HepG2 (cell line): ENCODE measurements around the gene USP32. TPM values are rescaled to one million over a fixed set of nuclear protein-coding genes. Genes with fewer than 3 reads are reported as not detected.
"Not testable (repeated sequence)": the region's sequence is repeated elsewhere in the genome, so short reads cannot be mapped to it uniquely, and the experiment has no call there.

Source experiments
- ATAC-seq: fragments of 200-7000 bp; cut with Tn5 transposase; 3 replicates; pipeline ENCODE4 v1.9.1; 2020; ENCODE audit warnings: mild to moderate bottlenecking, moderate library complexity
- BruUV-seq: library from RNA; stranded (reverse); fragments of 400-500 nt; replicated peaks from 2 replicates; lab custom pipeline; 2021; lab: Mats Ljungman, UMichigan
- CTCF ChIA-PET: fragments of 300-600 bp; formaldehyde crosslinking; extraction: SDS; loops from one replicate; lab custom pipeline; 2021; ENCODE audit warnings: low total read pairs, inconsistent platforms, low intra/inter-chr PET ratio; lab: Yijun Ruan, JAX
- POLR2A ChIA-PET: fragments of 350-600 bp; sonication (Branson Sonifier 250); formaldehyde crosslinking; loops from one replicate; lab custom pipeline; 2020; ENCODE audit warnings: antibody characterized with exemption, inconsistent platforms; lab: Yijun Ruan, JAX
- DNase-seq: peaks from one replicate; pipeline ENCODE4 v3.0.0-alpha.2; 2015; ENCODE audit warnings: low spot score
- FAIRE-seq: peaks from 3 replicates; lab custom pipeline; 2011; peaks lifted over from hg19 to GRCh38; lab: Jason Lieb, UNC
- H2AFZ ChIP-seq: one replicate; pipeline ENCODE4 v1.6.1; 2011; ENCODE audit warnings: low read length, inconsistent platforms
- H3K27ac ChIP-seq: fragments of 300-600 bp; 3 replicates; pipeline ENCODE4 v1.8.0; 2011; ENCODE audit warnings: mixed run types, mild to moderate bottlenecking, mixed read lengths, low read length, inconsistent platforms; ENCODE audit not compliant: insufficient read depth; ENCODE audit errors: extremely low read length
- H3K27me3 ChIP-seq, 2 experiments: fragments of 200-600 bp in 1 of 2; 2 replicates in 1 of 2; 3 replicates in 1 of 2; pipeline versions ENCODE4 v1.6.0 to v1.8.0; 2011; ENCODE audit warnings: low read length in 2 of 2, mild to moderate bottlenecking in 2 of 2, moderate library complexity in 2 of 2, inconsistent platforms in 1 of 2; ENCODE audit not compliant: insufficient read depth in 2 of 2, control insufficient read depth in 1 of 2
- H3K36me3 ChIP-seq, 2 experiments: fragments of 200-600 bp in 1 of 2; replicated peaks in 1 of 2; 2 replicates in 1 of 2; 3 replicates in 1 of 2; pipeline versions ENCODE4 v1.5.1 to v1.8.0; 2011; ENCODE audit warnings: low read length in 2 of 2, inconsistent platforms in 1 of 2; ENCODE audit not compliant: insufficient read depth in 2 of 2, control insufficient read depth in 1 of 2
- H3K4me1 ChIP-seq: 2 replicates; pipeline ENCODE4 v1.5.1; 2012; ENCODE audit warnings: low read length, inconsistent platforms; ENCODE audit not compliant: insufficient read depth
- H3K4me2 ChIP-seq: 2 replicates; pipeline ENCODE4 v1.6.0; 2011; ENCODE audit warnings: low read depth, low read length, inconsistent platforms
- H3K4me3 ChIP-seq, 3 experiments: fragments of 200-600 bp in 1 of 3; sonication (generic), shearing (Covaris generic) in 1 of 3; replicated peaks in 1 of 3; 2 replicates each; pipeline ENCODE4 v1.5.1; 2011 to 2016; ENCODE audit warnings: low read length in 3 of 3, inconsistent platforms in 2 of 3, low read depth in 2 of 3, mild to moderate bottlenecking in 2 of 3, control low read depth in 1 of 3, mixed read lengths in 1 of 3; ENCODE audit not compliant: insufficient read depth in 1 of 3
- H3K79me2 ChIP-seq: one replicate; pipeline ENCODE4 v1.6.1; 2011; ENCODE audit warnings: low read length, inconsistent platforms; ENCODE audit not compliant: insufficient read depth
- H3K9ac ChIP-seq: 2 replicates; pipeline ENCODE4 v1.6.0; 2011; ENCODE audit warnings: mild to moderate bottlenecking, low read depth, low read length, inconsistent platforms; ENCODE audit not compliant: insufficient read depth
- H3K9me3 ChIP-seq: 2 replicates; pipeline ENCODE4 v1.5.1; 2012; ENCODE audit warnings: mild to moderate bottlenecking, low read length
- H4K20me1 ChIP-seq: 2 replicates; pipeline ENCODE4 v1.6.0; 2011; ENCODE audit warnings: inconsistent platforms, mild to moderate bottlenecking, low read length, moderate library complexity; ENCODE audit not compliant: insufficient read depth
- CBX5 ChIP-seq: sonication (generic); formaldehyde crosslinking; IDR thresholded peaks from 2 replicates; pipeline ENCODE4 v1.4.0; 2020; ENCODE audit warnings: missing genetic modification reagents, borderline replicate concordance
- HDAC2 ChIP-seq: sonication (generic); formaldehyde crosslinking; IDR thresholded peaks from 2 replicates; pipeline ENCODE4 v1.4.0; 2020; ENCODE audit warnings: missing genetic modification reagents
- MAFF ChIP-seq: IDR thresholded peaks from 2 replicates; pipeline ENCODE4 v1.6.1; 2011; ENCODE audit warnings: low read depth, low read length, improper control_type of control experiment
- MAFG ChIP-seq: sonication (generic); formaldehyde crosslinking; IDR thresholded peaks from 2 replicates; pipeline ENCODE4 v1.5.1; 2020; ENCODE audit warnings: mild to moderate bottlenecking, missing genetic modification reagents
- MAFK ChIP-seq, 2 experiments: IDR thresholded peaks in 1 of 2; conservative IDR thresholded peaks in 1 of 2; 2 replicates each; pipeline ENCODE4 v1.6.1; 2011; ENCODE audit warnings: improper control_type of control experiment in 2 of 2, low read length in 2 of 2
- PLRG1 ChIP-seq: fragments of 450-650 bp; conservative IDR thresholded peaks from 2 replicates; pipeline ENCODE4 v1.6.1; 2016
- U2AF1 ChIP-seq: fragments of 200-400 bp; formaldehyde crosslinking; optimal IDR thresholded peaks from 2 replicates; pipeline ENCODE3; 2017; ENCODE audit warnings: mild to moderate bottlenecking, low read depth, low read length
- ZC3H13 ChIP-seq: sonication (generic); formaldehyde crosslinking; IDR thresholded peaks from 2 replicates; pipeline ENCODE4 v1.8.1; 2023; ENCODE audit warnings: mild to moderate bottlenecking, missing genetic modification reagents, moderate library complexity
- ZFP37 ChIP-seq: sonication (generic); formaldehyde crosslinking; IDR thresholded peaks from 2 replicates; pipeline ENCODE4 v1.4.0; 2020; ENCODE audit warnings: missing genetic modification reagents, borderline replicate concordance
- ZMYM2 ChIP-seq: sonication (generic); formaldehyde crosslinking; IDR thresholded peaks from 2 replicates; pipeline ENCODE4 v1.8.0; 2022; ENCODE audit warnings: mild to moderate bottlenecking, missing genetic modification reagents
- ZNF724P ChIP-seq: sonication (generic); formaldehyde crosslinking; IDR thresholded peaks from 2 replicates; pipeline ENCODE4 v1.8.0; 2022; ENCODE audit warnings: missing genetic modification reagents, borderline replicate concordance
- ZNF768 ChIP-seq: sonication (generic); formaldehyde crosslinking; IDR thresholded peaks from 2 replicates; pipeline ENCODE4 v1.4.0; 2020; ENCODE audit warnings: missing genetic modification reagents
- ZNF776 ChIP-seq: sonication (generic); formaldehyde crosslinking; IDR thresholded peaks from 2 replicates; pipeline ENCODE4 v1.4.0; 2020; ENCODE audit warnings: mild to moderate bottlenecking, missing genetic modification reagents
- WGBS: methylation state at CpG from one replicate; pipeline ENCODE4 v1.1.6; 2017; ENCODE audit warnings: low lambda C conversion rate; 5-methylcytosine and 5-hydroxymethylcytosine counted together
- in situ Hi-C: cut with HindIII; loops from 2 replicates; pipeline ENCODE4 v1.10.0; 2017; ENCODE audit warnings: low pct_unique_long_range_greater_than_20kb; ENCODE audit not compliant: extremely low pct_ligation_motif_present
- intact Hi-C: fragments of 100-400 bp; cut with micrococcal nuclease; formaldehyde crosslinking; loops from one replicate; pipeline ENCODE4 v1.10.0; 2022; ENCODE audit not compliant: unreplicated experiment
- polyA plus RNA-seq, 8 experiments: library from polyadenylated mRNA; depleted of rRNA in 3 of 8; stranded (reverse) in 7 of 8; unstranded in 1 of 8; fragments of >200 nt; fragmentation: Illumina TruSeq in 4 of 8; extraction: Trizol in 4 of 8; gene quantifications; 2 replicates each; pipeline versions ENCODE4 v1.2.1 to v1.2.3, GENCODE V29; 2011 to 2016; ENCODE audit warnings: low read depth in 4 of 8, missing spikeins in 1 of 8, mixed read lengths in 1 of 8; ENCODE audit not compliant: insufficient read depth in 1 of 8
- total RNA-seq, 5 experiments: library from RNA; depleted of rRNA; stranded (reverse); fragments of >200 nt; fragmentation: Illumina TruSeq; extraction: Trizol; gene quantifications; 2 replicates each; pipeline ENCODE4 v1.2.3, GENCODE V29; 2016; ENCODE audit warnings: low read depth in 1 of 5
- TF ChIP-seq, protein P1 (sequence below): sonication (generic); formaldehyde crosslinking; IDR thresholded peaks from 2 replicates; pipeline ENCODE4 v1.4.0; 2020; ENCODE audit warnings: missing genetic modification reagents, borderline replicate concordance
- TF ChIP-seq, protein P2 (sequence below): sonication (generic); formaldehyde crosslinking; IDR thresholded peaks from 2 replicates; pipeline ENCODE4 v1.9.0; 2021; ENCODE audit warnings: missing genetic modification reagents, mild to moderate bottlenecking, borderline replicate concordance

The USP32 gene
- total and polyA plus RNA-seq, 2 of the 13 experiments (the other 11 are each of a cell fraction or from before 2014, with no cell fraction given), result 24.9 to 39.9 TPM

DNA sequence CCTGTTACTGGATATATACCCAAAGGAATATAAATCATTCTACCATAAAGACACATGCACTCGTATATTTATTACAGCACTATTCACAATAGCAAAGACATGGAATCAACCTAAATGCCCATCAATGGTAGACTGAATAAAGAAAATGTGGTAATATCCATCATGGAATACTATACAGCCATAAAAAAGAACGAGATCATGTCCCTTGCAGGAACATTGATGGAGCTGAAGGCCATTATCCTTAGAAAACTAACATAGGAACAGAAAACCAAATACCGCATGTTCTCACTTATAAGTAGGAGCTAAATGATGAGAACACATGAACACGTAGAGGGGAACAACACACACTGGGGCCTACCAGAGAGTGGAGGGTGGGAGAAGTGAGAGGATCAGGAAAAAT, 27.1 kb upstream of the USP32 start:
- H3K9me3 ChIP-seq, H3K4me3 ChIP-seq, FAIRE-seq, H4K20me1 ChIP-seq, H3K36me3 ChIP-seq, H3K79me2 ChIP-seq, in situ Hi-C loops, H3K9ac ChIP-seq, H3K27ac ChIP-seq, H2AFZ ChIP-seq, H3K4me2 ChIP-seq, DNase-seq, intact Hi-C loops, BruUV-seq, ATAC-seq, POLR2A ChIA-PET, CTCF ChIA-PET: not testable (repeated sequence)
- H3K4me1 ChIP-seq, result peaks cover 12% of the 10 kb centered on the region; the same call in 1 of the 2 replicates
- peaks cover 3 to 15% of the 10 kb centered on the region in 2 experiments; a peak in 3 of 5 replicates for H3K27me3 ChIP-seq
- 61% methylated on average over 4 of the region's 4 CpGs for WGBS

DNA sequence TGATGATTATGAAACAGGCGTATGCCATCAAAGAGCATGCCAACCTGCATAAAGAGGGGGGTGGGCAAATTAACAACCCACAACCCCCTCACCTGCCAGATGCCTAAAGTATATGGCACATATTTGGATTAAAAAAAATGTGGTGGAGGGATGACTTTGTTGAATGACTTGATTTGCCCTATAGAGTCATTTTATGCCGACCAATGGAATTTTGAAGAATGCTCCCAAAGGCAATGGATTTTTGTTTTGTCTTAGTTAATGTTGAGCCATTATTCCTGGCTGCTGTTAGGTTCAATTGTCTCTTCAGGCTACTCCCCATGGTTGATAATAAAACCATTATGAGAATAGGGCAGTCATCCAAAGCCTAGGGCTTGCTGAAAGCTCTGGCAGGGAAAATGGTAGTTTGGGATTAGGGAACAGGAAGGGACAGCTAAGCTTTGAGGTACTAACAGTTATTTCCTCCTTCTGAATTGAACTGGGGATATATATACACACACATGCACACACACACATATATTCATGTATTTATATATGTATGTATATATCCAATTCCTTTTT, 24.5 kb upstream of the USP32 start:
- intact Hi-C loops (no loop called here), in situ Hi-C loops (no loop called here)
- H3K27me3 ChIP-seq, result peaks cover 0 to 3% of the 10 kb centered on the region in 2 experiments; a peak in 2 of 5 replicates
- no peak for FAIRE-seq
- H3K27ac ChIP-seq, result no peak overlapping the region
- 59% methylated on average over 2 of the region's 2 CpGs for WGBS
- no peak for ATAC-seq
- H3K4me2 ChIP-seq, result no peak overlapping the region
- H3K9me3 ChIP-seq, result no peaks in the 10 kb centered on the region
- H3K36me3 ChIP-seq, result no peaks in the 10 kb centered on the region
- DNase-seq, result no peak
- POLR2A ChIA-PET, result no interaction called here
- H3K79me2 ChIP-seq, result no peaks in the 10 kb centered on the region
- no peak overlapping the region for H3K9ac ChIP-seq
- no peaks in the 10 kb centered on the region for H4K20me1 ChIP-seq
- TF ChIP-seq, protein P1, sequence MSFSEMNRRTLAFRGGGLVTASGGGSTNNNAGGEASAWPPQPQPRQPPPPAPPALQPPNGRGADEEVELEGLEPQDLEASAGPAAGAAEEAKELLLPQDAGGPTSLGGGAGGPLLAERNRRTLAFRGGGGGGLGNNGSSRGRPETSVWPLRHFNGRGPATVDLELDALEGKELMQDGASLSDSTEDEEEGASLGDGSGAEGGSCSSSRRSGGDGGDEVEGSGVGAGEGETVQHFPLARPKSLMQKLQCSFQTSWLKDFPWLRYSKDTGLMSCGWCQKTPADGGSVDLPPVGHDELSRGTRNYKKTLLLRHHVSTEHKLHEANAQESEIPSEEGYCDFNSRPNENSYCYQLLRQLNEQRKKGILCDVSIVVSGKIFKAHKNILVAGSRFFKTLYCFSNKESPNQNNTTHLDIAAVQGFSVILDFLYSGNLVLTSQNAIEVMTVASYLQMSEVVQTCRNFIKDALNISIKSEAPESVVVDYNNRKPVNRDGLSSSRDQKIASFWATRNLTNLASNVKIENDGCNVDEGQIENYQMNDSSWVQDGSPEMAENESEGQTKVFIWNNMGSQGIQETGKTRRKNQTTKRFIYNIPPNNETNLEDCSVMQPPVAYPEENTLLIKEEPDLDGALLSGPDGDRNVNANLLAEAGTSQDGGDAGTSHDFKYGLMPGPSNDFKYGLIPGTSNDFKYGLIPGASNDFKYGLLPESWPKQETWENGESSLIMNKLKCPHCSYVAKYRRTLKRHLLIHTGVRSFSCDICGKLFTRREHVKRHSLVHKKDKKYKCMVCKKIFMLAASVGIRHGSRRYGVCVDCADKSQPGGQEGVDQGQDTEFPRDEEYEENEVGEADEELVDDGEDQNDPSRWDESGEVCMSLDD (CRISPR knock-in tag), result no peak
- TF ChIP-seq PLRG1 (no peak), ZNF724P (CRISPR knock-in tag) (no peak), ZMYM2 (CRISPR knock-in tag) (no peak), ZNF776 (no peak), MAFF (peak; percentile 64; the same call in 1 of the 2 replicates), HDAC2 (CRISPR knock-in tag) (no peak), MAFK (conservative IDR thresholded peaks at IDR 0.05 in 1 of 2, IDR thresholded peaks at IDR 0.05 in 1 of 2; ENCODE audit: low read length in 2 of 2) (peak; percentile 67 to 73; a peak in 3 of 4 replicates), ZC3H13 (CRISPR knock-in tag) (no peak), ZNF768 (CRISPR knock-in tag) (no peak), MAFG (CRISPR knock-in tag) (no peak), CBX5 (no peak), ZFP37 (CRISPR knock-in tag) (no peak), U2AF1 (no peak)
- TF ChIP-seq, protein P2, sequence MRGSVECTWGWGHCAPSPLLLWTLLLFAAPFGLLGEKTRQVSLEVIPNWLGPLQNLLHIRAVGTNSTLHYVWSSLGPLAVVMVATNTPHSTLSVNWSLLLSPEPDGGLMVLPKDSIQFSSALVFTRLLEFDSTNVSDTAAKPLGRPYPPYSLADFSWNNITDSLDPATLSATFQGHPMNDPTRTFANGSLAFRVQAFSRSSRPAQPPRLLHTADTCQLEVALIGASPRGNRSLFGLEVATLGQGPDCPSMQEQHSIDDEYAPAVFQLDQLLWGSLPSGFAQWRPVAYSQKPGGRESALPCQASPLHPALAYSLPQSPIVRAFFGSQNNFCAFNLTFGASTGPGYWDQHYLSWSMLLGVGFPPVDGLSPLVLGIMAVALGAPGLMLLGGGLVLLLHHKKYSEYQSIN (CRISPR knock-in tag), result no peak
- BruUV-seq, result no TSS peak
- H3K4me1 ChIP-seq, result peaks cover 4% of the 10 kb centered on the region; the same call in 1 of the 2 replicates
- no peak overlapping the region for H3K4me3 ChIP-seq
- no peak overlapping the region for H2AFZ ChIP-seq
- CTCF ChIA-PET, result no interaction called here
